ENCODE data around the gene ZNF691.
"Not testable (repeated sequence)": the region's sequence is repeated elsewhere in the genome, so short reads cannot be mapped to it uniquely, and the experiment has no call there.

The ZNF691 gene

DNA sequence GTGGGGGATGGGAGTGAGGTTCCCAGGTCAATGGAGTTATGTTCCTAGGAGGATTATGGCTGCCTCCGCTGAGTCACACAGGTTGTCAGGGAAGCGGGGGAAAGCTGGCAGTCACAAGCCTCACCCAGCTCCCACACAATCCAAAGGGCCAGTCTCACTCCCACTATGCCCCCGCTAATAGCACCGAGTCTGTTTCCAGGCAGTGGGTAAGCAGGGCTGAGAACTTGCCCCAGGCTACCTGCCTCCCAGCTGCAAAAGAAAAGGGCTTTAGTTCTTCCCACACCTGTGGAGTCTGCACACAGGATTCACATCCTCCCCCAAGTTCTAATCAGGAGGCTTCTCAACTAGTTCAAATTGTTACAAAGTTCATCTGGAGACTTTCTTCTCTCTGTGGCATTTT, 53.5 kb downstream of the ZNF691 start:
- not testable (repeated sequence) for DNase-seq; H3K27ac ChIP-seq (ENCODE audit: low read depth, low read length); H3K4me3 ChIP-seq (ENCODE audit: low read depth, low read length); H4K8ac ChIP-seq (ENCODE audit: low read depth, low read length); H3K4me2 ChIP-seq (ENCODE audit: low read length); H3K18ac ChIP-seq (ENCODE audit: low read length); H2BK12ac ChIP-seq (ENCODE audit: low read length); H3K9me3 ChIP-seq (ENCODE audit: insufficient read depth, low read depth, low read length); H2AK5ac ChIP-seq (ENCODE audit: low read length); H4K91ac ChIP-seq (ENCODE audit: low read depth, low read length); H3K27me3 ChIP-seq (ENCODE audit: insufficient read depth, low read length); H3K4ac ChIP-seq (ENCODE audit: low read depth, low read length); H4K12ac ChIP-seq (ENCODE audit: low read depth, low read length); H3K9ac ChIP-seq (ENCODE audit: low read length); H3K79me2 ChIP-seq (ENCODE audit: control insufficient read depth, insufficient read depth, low read length, poor library complexity); H2BK5ac ChIP-seq (ENCODE audit: low read depth, low read length, poor library complexity); H3K79me1 ChIP-seq (ENCODE audit: low read length); H3K14ac ChIP-seq (ENCODE audit: low read length); H2AFZ ChIP-seq (ENCODE audit: insufficient read depth, low read length, poor library complexity); H3K36me3 ChIP-seq (ENCODE audit: control insufficient read depth in 1 of 2, insufficient read depth in 2 of 2, low read length in 2 of 2); H2BK120ac ChIP-seq (ENCODE audit: insufficient read depth, low read length, poor library complexity); H3K4me1 ChIP-seq (ENCODE audit: control insufficient read depth in 1 of 2, insufficient read depth in 2 of 2, low read length in 2 of 2); H3K23ac ChIP-seq (ENCODE audit: low read length)
- WGBS (ENCODE audit: extremely low coverage, insufficient coverage, insufficient read length), result no CpG with 5 or more reads among the region's 4 CpGs
